Endothelial cell of umbilical vein (primary cell): ENCODE results near the gene SMIM41. TPM values are rescaled to one million over a fixed set of nuclear protein-coding genes. Genes with fewer than 3 reads are reported as not detected.

ENCODE experiments used
- BruUV-seq: library from RNA; stranded (reverse); fragments of 400-500 nt; replicated peaks from 2 replicates; lab custom pipeline; 2021; lab: Mats Ljungman, UMichigan
- CTCF ChIA-PET: fragments of 300-600, 350-600 bp; sonication (Branson Sonifier 250); formaldehyde crosslinking; loops from one replicate; lab custom pipeline; 2021; ENCODE audit warnings: antibody characterized with exemption, inconsistent platforms; lab: Charles Lee
- POLR2A ChIA-PET: fragments of 300-600, 350-600 bp; sonication (Branson Sonifier 250); formaldehyde crosslinking; loops from one replicate; lab custom pipeline; 2021; ENCODE audit warnings: antibody characterized with exemption, inconsistent platforms; lab: Charles Lee
- DNase-seq: peaks from one replicate; pipeline ENCODE4 v3.0.0-alpha.2; 2011; ENCODE audit warnings: low read depth, low spot score
- FAIRE-seq: peaks from 2 replicates; lab custom pipeline; 2011; peaks lifted over from hg19 to GRCh38; lab: Jason Lieb, UNC
- H2AFZ ChIP-seq: 2 replicates; pipeline ENCODE4 v1.6.0; 2012; ENCODE audit warnings: low read depth, low read length, control low read depth, inconsistent platforms
- H3K27ac ChIP-seq: 2 replicates; pipeline ENCODE4 v1.5.1; 2011; ENCODE audit warnings: low read depth, mild to moderate bottlenecking, control low read depth, low read length, moderate library complexity; ENCODE audit not compliant: insufficient read depth
- H3K27me3 ChIP-seq, 2 experiments: 2 replicates each; pipeline versions ENCODE4 v1.6.0 to v1.6.1; 2011; ENCODE audit warnings: low read length in 2 of 2, mixed read lengths in 1 of 2; ENCODE audit not compliant: control insufficient read depth in 2 of 2, insufficient read depth in 2 of 2
- H3K36me3 ChIP-seq, 2 experiments: 2 replicates in 1 of 2; 3 replicates in 1 of 2; pipeline ENCODE4 v1.5.1; 2011; ENCODE audit warnings: low read length in 2 of 2, mild to moderate bottlenecking in 1 of 2, moderate library complexity in 1 of 2; ENCODE audit not compliant: control insufficient read depth in 2 of 2, insufficient read depth in 2 of 2; ENCODE audit errors: extremely low read depth in 1 of 2
- H3K4me1 ChIP-seq: 3 replicates; pipeline ENCODE4 v1.5.1; 2011; ENCODE audit warnings: mild to moderate bottlenecking, low read length; ENCODE audit not compliant: control insufficient read depth, insufficient read depth; ENCODE audit errors: extremely low read depth
- H3K4me2 ChIP-seq: 2 replicates; pipeline ENCODE4 v1.6.1; 2011; ENCODE audit warnings: low read length, control low read depth, mixed read lengths; ENCODE audit not compliant: insufficient read depth
- H3K4me3 ChIP-seq, 3 experiments: fragments of 200-600 bp in 1 of 3; sonication (generic), shearing (Covaris generic) in 1 of 3; replicated peaks in 1 of 3; 2 replicates each; pipeline ENCODE4 v1.5.1; 2011 to 2016; ENCODE audit warnings: control low read depth in 3 of 3, low read length in 3 of 3, mild to moderate bottlenecking in 2 of 3, inconsistent platforms in 1 of 3, low read depth in 1 of 3, moderate library complexity in 1 of 3; ENCODE audit not compliant: insufficient read depth in 1 of 3
- H3K79me2 ChIP-seq: 2 replicates; pipeline ENCODE4 v1.6.0; 2012; ENCODE audit warnings: low read length, inconsistent platforms; ENCODE audit not compliant: control insufficient read depth, insufficient read depth
- H3K9ac ChIP-seq: replicated peaks from 2 replicates; pipeline ENCODE3; 2011; ENCODE audit warnings: low read length, control low read depth; ENCODE audit not compliant: insufficient read depth; ENCODE audit errors: extremely low read depth
- H3K9me1 ChIP-seq: replicated peaks from 3 replicates; pipeline ENCODE4 v1.6.0; 2011; ENCODE audit warnings: mild to moderate bottlenecking, low read length; ENCODE audit not compliant: control insufficient read depth, insufficient read depth; ENCODE audit errors: extremely low read depth
- H3K9me3 ChIP-seq: replicated peaks from 2 replicates; pipeline ENCODE4 v1.5.1; 2012; ENCODE audit warnings: low read length, inconsistent platforms; ENCODE audit not compliant: control insufficient read depth, insufficient read depth
- H4K20me1 ChIP-seq: replicated peaks from 2 replicates; pipeline ENCODE3; 2011; ENCODE audit warnings: mild to moderate bottlenecking, low read length; ENCODE audit not compliant: control insufficient read depth, insufficient read depth; ENCODE audit errors: extremely low read depth
- EZH2 ChIP-seq: IDR thresholded peaks from 2 replicates; pipeline ENCODE4 v1.6.1; 2012; ENCODE audit warnings: borderline replicate concordance, low read depth, mild to moderate bottlenecking, moderate library complexity, low read length, inconsistent platforms; ENCODE audit not compliant: severe bottlenecking
- FOS ChIP-seq: IDR thresholded peaks from 2 replicates; pipeline ENCODE4 v1.6.1; 2011; ENCODE audit warnings: mild to moderate bottlenecking, low read length, moderate library complexity, borderline replicate concordance; ENCODE audit not compliant: insufficient read depth
- GATA2 ChIP-seq: IDR thresholded peaks from 2 replicates; pipeline ENCODE4 v1.7.0; 2011; ENCODE audit warnings: low read depth, mild to moderate bottlenecking, moderate library complexity, mixed read lengths, low read length; ENCODE audit not compliant: insufficient read length, insufficient read depth
- JUN ChIP-seq: IDR thresholded peaks from 2 replicates; pipeline ENCODE4 v1.6.1; 2011; ENCODE audit warnings: borderline replicate concordance, low read depth; ENCODE audit not compliant: insufficient read length, insufficient read depth
- MYC ChIP-seq: IDR thresholded peaks from one replicate; pipeline ENCODE4 v1.6.1; 2011; ENCODE audit warnings: mild to moderate bottlenecking, low read depth, low read length
- POLR2A ChIP-seq: IDR thresholded peaks from 2 replicates; pipeline ENCODE4 v1.6.1; 2012; ENCODE audit warnings: low read depth, mild to moderate bottlenecking, control low read depth, low read length
- POLR2AphosphoS5 ChIP-seq: IDR thresholded peaks from 2 replicates; pipeline ENCODE4 v1.6.1; 2012; ENCODE audit warnings: low read depth, mild to moderate bottlenecking, control low read depth, low read length, moderate library complexity; ENCODE audit not compliant: insufficient read depth
- dilution Hi-C: fragments of 300-500 bp; cut with MboI; formaldehyde crosslinking; loops from one replicate; pipeline ENCODE4 v1.15.0; 2019; ENCODE audit warnings: low sequenced_read_pairs; ENCODE audit not compliant: extremely low pct_ligation_motif_present
- intact Hi-C: fragments of 100-400 bp; cut with micrococcal nuclease; formaldehyde crosslinking; loops from one replicate; pipeline ENCODE4 v1.10.0; 2022
- polyA plus RNA-seq, 4 experiments: library from polyadenylated mRNA; depleted of rRNA in 3 of 4; stranded (reverse) in 3 of 4; unstranded in 1 of 4; fragments of >200 nt; gene quantifications; 2 replicates each; pipeline versions ENCODE4 v1.2.1 to v1.2.3, GENCODE V29; 2011 to 2012; ENCODE audit warnings: missing spikeins in 1 of 4
- total RNA-seq: library from RNA; stranded (reverse); gene quantifications from 2 replicates; pipeline ENCODE4 v1.2.3, GENCODE V29; 2021
- TF ChIP-seq, protein P1 (sequence below): IDR thresholded peaks from 2 replicates; pipeline ENCODE4 v1.6.1; 2011; ENCODE audit not compliant: insufficient read depth, insufficient read length
- TF ChIP-seq, protein P2 (sequence below), 2 donors: IDR thresholded peaks; 1 replicate in 1 of 2; 2 replicates in 1 of 2; pipeline ENCODE4 v1.5.1; 2011; ENCODE audit warnings: low read length in 2 of 2, mild to moderate bottlenecking in 2 of 2, moderate library complexity in 2 of 2, control low read depth in 1 of 2, inconsistent platforms in 1 of 2, low read depth in 1 of 2; ENCODE audit not compliant: insufficient read depth in 1 of 2; ENCODE audit errors: extremely low read depth in 1 of 2

Gene SMIM41
- total and polyA plus RNA-seq, 2 donors (not counting 3 experiments of a cell fraction or from before 2014, with no cell fraction given): not detected

DNA sequence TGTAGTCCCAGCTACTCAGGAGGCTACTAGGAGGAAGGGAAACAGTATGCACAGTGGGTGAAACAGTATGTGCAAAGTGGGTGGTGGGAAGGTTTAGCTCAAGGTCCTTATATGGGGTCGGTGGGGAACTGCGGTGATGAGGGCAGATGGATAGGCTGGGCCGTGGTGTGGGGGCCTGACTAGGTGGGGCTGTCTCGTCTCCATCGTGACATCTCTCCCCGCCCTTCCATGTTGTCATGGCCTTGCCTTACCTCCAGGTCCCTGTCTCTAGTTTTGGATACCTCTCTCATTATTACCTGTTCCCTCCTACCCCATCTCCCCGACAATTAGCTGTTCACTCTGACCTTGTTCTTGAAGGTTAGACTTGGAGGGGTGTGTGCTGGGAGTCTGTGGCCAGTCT, 32.6 kb upstream of the SMIM41 start:
- H2AFZ ChIP-seq: no peak overlapping the region
- no TSS peak for BruUV-seq
- CTCF ChIA-PET: interaction anchor here (2.5 to 3.7 kb wide), 3 partner anchors 8 to 22 kb away, joined by 7 to 29 read pairs (median 8); no protein-coding TSS in a partner anchor
- peaks cover 40% of the 10 kb centered on the region for H3K4me1 ChIP-seq
- FAIRE-seq (no peak), DNase-seq (no peak)
- dilution Hi-C loops: no loop called here
- H3K27me3 ChIP-seq: no peaks in the 10 kb centered on the region
- no peaks in the 10 kb centered on the region for H4K20me1 ChIP-seq
- no peaks in the 10 kb centered on the region for H3K9me1 ChIP-seq
- no peak overlapping the region for H3K4me3 ChIP-seq
- intact Hi-C loops: no loop called here
- TF ChIP-seq POLR2AphosphoS5 (no peak), GATA2 (no peak), JUN (no peak)
- TF ChIP-seq, protein P1, sequence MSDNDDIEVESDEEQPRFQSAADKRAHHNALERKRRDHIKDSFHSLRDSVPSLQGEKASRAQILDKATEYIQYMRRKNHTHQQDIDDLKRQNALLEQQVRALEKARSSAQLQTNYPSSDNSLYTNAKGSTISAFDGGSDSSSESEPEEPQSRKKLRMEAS: no peak
- POLR2A ChIA-PET: no interaction called here
- H3K4me2 ChIP-seq: no peak overlapping the region
- no peaks in the 10 kb centered on the region for H3K36me3 ChIP-seq
- H3K9me3 ChIP-seq: no peaks in the 10 kb centered on the region
- no peak overlapping the region for H3K27ac ChIP-seq
- no peak overlapping the region for H3K9ac ChIP-seq
- no peaks in the 10 kb centered on the region for H3K79me2 ChIP-seq

DNA sequence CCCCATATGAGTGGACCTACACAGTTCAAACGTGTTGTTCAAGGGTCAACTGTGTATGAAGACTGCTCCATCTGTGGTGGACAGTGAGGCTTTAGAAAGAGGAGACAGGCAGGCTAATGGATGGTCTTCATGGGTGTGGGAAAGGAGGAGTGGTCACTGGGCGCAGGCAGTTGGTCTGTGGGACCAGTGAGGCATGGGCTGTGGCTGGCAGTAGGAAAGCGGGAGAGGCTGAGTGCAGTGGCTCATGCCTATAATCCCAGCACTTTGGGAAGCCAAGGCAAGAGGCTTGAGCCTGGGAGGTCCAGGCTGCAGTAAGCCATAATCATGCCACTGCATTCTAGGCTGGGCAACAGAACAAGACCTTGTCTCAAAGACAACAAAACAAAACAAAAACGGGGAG, 30.2 kb upstream of the SMIM41 start:
- DNase-seq (no peak), FAIRE-seq (no peak)
- no peak overlapping the region for H3K4me2 ChIP-seq
- H3K9me3 ChIP-seq: no peaks in the 10 kb centered on the region
- no peak overlapping the region for H3K9ac ChIP-seq
- peaks cover 36% of the 10 kb centered on the region for H3K4me1 ChIP-seq
- POLR2A ChIA-PET: no interaction called here
- no TSS peak for BruUV-seq
- H3K79me2 ChIP-seq: no peaks in the 10 kb centered on the region
- H3K27me3 ChIP-seq: no peaks in the 10 kb centered on the region
- CTCF ChIA-PET: interaction anchor here (2.5 kb wide), 1 partner anchor 11 kb away, joined by 8 read pairs; no protein-coding TSS in a partner anchor
- no peak overlapping the region for H2AFZ ChIP-seq
- H3K27ac ChIP-seq: no peak overlapping the region
- no peak overlapping the region for H3K4me3 ChIP-seq
- dilution Hi-C loops: no loop called here
- no peak for TF ChIP-seq GATA2
- no peak for TF ChIP-seq POLR2AphosphoS5
- TF ChIP-seq, protein P1: no peak
- no peak for TF ChIP-seq JUN
- no peak for TF ChIP-seq MYC
- no peak for TF ChIP-seq POLR2A
- TF ChIP-seq, protein P2, sequence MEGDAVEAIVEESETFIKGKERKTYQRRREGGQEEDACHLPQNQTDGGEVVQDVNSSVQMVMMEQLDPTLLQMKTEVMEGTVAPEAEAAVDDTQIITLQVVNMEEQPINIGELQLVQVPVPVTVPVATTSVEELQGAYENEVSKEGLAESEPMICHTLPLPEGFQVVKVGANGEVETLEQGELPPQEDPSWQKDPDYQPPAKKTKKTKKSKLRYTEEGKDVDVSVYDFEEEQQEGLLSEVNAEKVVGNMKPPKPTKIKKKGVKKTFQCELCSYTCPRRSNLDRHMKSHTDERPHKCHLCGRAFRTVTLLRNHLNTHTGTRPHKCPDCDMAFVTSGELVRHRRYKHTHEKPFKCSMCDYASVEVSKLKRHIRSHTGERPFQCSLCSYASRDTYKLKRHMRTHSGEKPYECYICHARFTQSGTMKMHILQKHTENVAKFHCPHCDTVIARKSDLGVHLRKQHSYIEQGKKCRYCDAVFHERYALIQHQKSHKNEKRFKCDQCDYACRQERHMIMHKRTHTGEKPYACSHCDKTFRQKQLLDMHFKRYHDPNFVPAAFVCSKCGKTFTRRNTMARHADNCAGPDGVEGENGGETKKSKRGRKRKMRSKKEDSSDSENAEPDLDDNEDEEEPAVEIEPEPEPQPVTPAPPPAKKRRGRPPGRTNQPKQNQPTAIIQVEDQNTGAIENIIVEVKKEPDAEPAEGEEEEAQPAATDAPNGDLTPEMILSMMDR (IDR thresholded peaks at IDR 0.05; ENCODE audit: extremely low read depth in 1 of 2, insufficient read depth in 1 of 2, low read depth in 1 of 2, low read length in 2 of 2): no peak
- TF ChIP-seq EZH2: no peak
- TF ChIP-seq FOS: no peak
- H3K9me1 ChIP-seq: no peaks in the 10 kb centered on the region
- H4K20me1 ChIP-seq: no peaks in the 10 kb centered on the region
- intact Hi-C loops: no loop called here
- H3K36me3 ChIP-seq: no peaks in the 10 kb centered on the region
